GM19043 (cell line): Measurements from ENCODE around the gene ARHGEF11.

Experiments used
- ATAC-seq: cut with Tn5 transposase; IDR thresholded peaks from one replicate; pipeline ENCODE4 v1.9.1; 2021; ENCODE audit warnings: low read depth; ENCODE audit not compliant: unreplicated experiment

Gene ARHGEF11

GRCh38 chr1:156898971-156899664, 146.4 kb downstream of the ARHGEF11 start:
- ATAC-seq, result no peak

- ATAC-seq, result no peak
Observed at GRCh38 chr1:156898161-156898566, 147.4 kb downstream of the ARHGEF11 start.

- ATAC-seq, result no peak
Observed at GRCh38 chr1:156897078-156897825, 148.3 kb downstream of the ARHGEF11 start.

DNA sequence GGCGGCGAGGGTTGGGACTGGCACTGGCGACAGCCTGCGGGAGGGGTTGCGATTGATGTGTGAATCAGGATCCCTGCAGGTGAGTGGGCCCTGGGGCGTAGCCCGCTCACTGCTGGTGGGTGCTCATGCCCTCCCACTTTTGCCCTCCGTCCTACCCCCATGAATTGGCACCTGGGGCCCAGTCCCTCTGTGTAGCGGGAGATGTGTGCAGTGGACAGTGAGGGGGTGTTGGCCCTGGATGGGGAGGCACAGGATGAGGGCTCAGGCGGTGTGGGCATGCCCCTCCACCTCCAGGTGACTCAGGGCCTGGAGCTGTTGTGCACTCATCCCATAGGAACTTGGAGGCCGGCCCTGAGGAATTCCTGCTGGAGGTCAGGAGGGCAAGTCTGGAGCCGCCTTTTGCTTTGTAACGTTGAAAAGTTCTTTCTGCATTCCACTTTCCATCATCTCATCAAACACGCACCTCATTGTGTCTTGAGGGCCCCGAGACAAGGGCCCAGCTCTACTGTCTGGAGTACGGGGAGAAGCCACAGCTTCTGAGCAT, 149.0 kb downstream of the ARHGEF11 start:
- ATAC-seq, result no peak

DNA sequence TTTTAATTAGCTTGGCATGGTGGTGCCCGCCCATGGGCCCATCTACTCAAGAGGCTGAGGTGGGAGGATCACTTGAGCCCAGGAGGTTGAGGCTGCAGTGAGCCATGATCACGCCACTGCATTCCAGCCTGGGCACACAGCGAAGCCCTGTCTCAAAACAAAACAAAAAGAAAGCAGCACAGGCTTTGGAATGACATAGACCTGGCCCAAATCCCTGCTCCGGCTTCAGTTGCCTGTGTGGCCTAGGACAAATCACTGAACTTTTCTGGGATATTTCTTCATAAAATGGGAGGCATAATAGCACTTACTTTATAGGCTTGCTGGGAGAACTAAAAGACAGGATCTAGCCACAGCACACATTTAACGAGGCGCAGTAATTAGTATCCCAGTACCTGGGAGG, 149.6 kb downstream of the ARHGEF11 start:
- ATAC-seq, result no peak

GRCh38 chr1:156895455-156895812, 150.1 kb downstream of the ARHGEF11 start:
- no peak for ATAC-seq

GRCh38 chr1:156894711-156895454, 150.7 kb downstream of the ARHGEF11 start:
- ATAC-seq, result no peak

- no peak for ATAC-seq
Observed at GRCh38 chr1:156894001-156894400, 151.5 kb downstream of the ARHGEF11 start.

DNA sequence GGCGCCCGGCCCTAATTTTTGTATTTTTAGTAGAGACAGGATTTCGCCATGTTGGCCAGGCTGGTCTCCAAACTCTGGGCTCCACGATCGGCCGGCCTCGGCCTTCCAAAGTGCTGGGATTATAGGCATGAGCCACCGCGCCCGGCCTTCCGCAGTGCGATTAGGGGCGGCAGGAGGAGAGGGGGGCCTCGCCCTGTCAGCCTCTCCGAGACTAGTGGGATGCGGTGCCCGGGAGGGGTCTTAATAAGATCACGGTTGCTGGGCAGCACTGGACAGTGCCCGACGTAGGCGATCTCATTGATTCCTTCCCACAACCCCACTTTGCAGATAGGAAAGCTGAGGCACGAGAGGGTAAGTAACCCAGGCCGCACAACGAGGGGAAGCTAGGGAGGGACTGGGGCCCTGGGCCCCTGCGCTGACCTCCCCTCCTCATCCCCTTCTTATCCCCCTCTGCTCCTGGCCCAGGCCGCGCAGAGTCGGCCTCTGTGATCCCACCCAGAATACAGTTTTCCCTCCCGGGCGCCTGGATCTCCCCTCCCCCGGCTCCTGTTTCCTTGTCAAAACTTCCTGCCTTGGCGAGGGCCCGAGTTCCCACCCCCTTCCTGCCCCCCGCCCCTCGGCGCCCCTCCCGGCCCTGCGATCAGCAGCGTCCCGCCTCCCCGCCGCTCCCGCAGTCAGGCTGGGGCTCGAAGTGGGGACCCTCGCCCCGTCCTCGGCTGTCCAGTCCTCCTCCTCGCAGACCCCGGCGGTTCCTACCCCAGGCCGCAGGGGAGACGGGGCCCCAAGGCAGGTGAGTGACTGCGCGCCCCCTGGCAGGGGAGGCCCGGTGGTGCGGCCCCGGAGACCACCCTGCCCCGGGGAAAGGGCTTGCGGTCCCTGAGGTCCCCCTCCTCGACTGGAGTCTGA, 152.2 kb downstream of the ARHGEF11 start, which contains the start of gene PEAR1:
Gene PEAR1 (plus strand): TSS at position 671 of the 906 bp plus-strand sequence. CDS start 10,209 bp downstream, outside the sequence.
- ATAC-seq, result no peak

GRCh38 chr1:156892190-156893047, 153.1 kb downstream of the ARHGEF11 start:
- ATAC-seq, result peak; percentile 81

GRCh38 chr1:156889802-156890580, 155.6 kb downstream of the ARHGEF11 start:
- ATAC-seq, result no peak

- no peak for ATAC-seq
Observed at GRCh38 chr1:156887734-156888133, 157.8 kb downstream of the ARHGEF11 start.

- ATAC-seq, result no peak
Observed at GRCh38 chr1:156887317-156887716, 158.2 kb downstream of the ARHGEF11 start.

- no peak for ATAC-seq
Observed at GRCh38 chr1:156886583-156887281, 158.8 kb downstream of the ARHGEF11 start.

DNA sequence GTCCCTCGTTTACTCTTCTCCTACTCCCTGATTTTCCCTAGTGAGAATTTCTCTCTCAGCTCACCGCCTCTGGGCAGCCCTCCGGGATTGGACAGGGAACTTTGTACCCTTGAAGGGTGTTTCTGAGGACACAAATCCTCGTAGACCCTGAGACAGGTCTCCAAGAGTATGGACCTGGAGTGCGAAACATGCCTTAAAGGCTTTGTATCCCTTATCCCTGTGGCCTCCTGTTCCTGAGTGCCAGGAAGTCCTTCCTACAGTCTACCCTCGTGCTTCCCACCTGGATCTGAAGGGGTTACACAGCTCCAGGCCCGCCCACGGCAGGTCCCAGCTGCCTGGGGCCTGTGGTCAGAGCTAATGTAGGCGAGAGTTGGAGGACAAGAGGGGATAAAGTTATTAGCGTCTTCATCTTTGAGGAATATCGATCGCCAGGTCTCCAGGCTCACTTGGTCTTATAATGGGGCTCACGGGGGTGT, 159.6 kb downstream of the ARHGEF11 start:
- ATAC-seq, result no peak

DNA sequence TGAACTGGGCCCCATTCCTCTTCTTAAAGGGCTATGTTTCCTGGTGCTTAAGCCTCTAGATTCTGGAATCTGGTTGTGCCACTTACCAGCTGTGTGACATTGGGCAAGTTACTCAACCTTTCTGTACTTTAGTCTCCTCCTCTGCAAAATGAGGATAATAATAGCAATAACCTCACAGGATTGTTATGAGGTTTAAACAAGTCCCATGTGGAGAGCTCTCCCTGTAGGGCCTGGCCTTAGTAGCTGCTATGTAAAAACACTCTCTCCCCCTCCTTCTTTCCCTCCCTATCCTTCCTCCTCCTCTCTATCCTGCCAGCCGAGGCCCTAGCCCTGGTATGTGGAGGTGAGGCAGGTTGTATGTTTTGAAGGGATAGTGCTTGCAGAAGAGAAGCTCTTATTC, 160.2 kb downstream of the ARHGEF11 start:
- ATAC-seq, result no peak
